HG02763 (cell line): Measurements from ENCODE around the gene ELF3.
A peak's percentile ranks its signal among the peaks of the same experiment; 100 is the strongest.
"Not testable (repeated sequence)": the region's sequence is repeated elsewhere in the genome, so short reads cannot be mapped to it uniquely, and the experiment has no call there.

Experiments
- ATAC-seq: cut with Tn5 transposase; IDR thresholded peaks from one replicate; pipeline ENCODE4 v1.9.1; 2021; ENCODE audit warnings: mild to moderate bottlenecking, moderate library complexity; ENCODE audit not compliant: unreplicated experiment

Gene ELF3

DNA sequence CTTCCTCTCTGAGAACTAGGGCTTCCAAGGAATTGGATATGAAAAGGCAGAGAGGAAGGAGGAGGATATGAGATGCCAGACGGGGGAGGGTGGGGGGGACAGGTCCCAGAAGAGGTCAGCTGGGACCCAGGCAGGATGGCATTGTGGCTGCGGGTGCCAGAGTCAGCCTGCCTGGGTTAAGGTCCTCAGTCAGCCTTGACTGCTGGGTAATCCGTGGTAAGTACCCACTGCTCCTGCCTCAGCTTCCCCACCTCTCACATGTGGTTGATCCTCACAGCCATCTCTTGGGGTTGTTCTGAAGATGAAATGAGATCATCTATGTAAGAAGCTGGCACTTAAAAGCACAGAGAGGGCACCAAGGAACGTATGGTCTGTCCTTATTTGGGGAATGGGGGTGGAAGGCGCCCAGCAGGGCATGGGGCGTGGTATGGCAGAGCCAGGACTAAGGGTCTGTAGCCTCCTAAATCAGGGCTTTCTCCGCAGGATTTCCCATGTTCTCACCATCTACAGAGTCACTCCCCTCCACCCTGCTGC lies 23.8 kb downstream of the ELF3 start:
- no peak for ATAC-seq

DNA sequence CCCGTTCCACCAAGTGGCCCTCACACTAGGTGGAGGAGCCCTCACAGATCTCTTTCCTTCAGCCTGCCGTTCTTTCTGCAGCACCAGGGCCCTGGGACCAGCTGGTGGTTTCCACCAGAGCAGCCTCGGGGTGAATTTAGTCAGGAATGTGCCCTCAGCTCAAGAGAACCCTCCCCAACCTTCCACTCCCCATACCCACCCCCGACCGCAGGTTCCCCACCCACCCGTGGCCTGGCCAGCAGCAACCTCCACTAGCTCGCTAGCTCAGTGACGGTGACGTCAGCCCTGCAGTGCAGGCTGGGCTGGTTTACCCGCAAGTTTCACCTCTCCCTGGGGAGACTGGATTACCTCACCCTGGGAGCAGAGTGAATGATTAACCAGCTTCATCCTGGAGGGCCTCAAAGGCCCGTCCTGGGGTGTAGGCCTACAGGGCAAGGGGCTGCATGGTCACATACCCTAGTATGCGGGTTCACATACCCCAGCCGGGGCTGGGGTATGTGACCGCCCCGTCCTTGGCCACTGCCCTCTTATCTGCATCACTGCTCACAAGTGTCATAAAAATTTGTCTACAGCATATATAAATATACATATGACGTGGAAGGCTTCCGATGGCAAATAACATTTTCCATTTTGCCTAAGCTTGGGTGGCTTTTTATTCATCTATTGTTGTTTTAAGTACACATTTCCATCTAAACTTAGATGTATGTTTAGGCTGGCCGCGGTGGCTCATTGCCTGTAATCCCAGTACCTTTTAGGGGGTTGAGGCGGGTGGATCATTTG lies 24.5 kb downstream of the ELF3 start:
- ATAC-seq = peak; percentile 68

DNA sequence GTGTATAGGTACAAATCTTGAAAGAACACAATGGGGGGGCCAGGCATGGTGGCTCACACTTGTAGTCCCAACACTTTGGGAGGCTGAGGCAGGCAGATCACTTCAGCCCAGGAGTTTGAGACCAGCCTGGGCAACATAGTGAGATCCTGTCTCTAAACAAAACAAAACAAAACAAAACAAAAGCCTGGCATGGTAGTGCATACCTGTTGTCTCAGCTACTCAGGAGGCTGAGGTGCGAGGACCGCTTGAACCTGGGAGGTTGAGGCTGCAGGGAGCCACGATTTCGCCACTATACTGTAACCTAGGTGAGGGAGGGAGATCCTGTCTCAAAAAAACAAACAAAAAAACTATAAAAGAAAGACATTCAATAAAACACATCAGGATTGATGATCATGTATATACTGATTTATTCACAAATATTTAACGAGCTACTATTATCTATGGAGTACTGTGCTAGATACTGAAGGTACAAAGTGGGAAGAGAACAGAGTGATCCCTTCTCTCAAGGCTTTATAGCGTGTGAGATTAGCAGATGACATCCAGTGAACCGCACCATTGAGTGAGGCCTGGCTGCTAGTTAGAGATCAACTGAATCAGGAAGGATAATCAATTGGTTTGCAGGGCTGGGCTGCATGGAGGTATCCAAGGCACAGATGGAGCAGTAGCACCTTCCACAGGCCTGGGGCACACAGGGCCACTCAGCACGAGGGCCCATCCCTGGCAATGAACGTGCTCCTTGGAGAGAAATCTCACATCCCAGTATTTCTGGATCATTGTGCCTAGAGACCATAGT lies 26.4 kb downstream of the ELF3 start:
- no peak for ATAC-seq

DNA sequence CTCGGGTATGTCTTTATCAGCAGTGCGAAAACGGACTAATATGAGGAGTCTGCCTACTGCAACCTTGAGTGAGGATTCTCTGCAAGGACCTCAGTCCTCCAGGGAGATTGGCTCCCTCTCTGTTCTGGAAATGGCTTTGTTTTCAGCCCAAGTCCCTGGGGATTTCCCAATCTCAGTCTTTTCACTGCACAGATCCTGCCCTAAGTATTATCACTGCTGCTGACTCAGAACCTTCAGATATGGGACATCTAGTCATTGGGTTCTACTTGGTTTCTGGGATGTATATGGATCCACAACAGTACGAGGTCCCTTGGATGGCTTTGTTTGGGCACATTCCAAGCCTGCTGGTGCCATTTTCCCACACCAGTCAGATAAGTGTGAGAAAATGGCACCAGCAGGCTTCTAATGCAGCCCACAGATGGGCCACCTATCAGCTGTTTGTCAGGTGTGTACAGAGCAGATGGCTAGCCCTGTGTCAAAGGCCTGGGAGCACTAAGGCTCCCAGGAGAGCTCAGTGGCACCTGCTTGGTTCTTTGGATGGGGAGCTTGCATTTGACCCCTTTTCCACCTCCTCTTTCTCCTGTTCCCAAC lies 27.4 kb downstream of the ELF3 start:
- no peak for ATAC-seq

DNA sequence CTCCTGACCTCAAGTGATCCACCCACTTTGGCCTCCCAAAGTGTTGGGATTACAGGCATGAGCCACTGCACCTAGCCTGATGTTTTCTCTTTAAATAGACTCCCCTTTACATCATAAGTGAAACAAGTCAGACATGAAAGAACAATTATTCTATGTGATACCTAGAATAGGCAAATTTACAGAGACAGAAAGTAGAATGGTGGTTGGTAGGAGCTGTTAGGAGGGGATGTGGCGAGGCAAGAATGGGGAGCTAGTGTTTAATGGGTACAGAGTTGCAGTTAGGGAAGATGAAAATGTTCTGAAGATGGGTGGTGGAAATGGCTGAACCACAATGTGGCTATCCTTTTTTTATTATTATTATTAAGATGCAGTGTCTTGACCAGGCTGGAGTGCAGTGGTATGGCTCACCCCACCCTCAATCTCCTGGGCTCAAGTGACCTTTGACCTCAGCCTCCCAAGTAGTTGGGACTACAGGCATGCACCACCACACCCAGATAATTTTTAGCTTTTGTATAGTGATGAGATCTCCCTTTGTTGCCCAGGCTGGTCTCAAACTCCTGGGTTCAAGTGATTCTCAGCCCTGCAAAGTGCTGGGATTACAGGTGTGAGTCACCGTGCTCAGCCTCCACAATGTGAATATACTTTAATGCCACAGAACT lies 28.4 kb downstream of the ELF3 start:
- no peak for ATAC-seq

DNA sequence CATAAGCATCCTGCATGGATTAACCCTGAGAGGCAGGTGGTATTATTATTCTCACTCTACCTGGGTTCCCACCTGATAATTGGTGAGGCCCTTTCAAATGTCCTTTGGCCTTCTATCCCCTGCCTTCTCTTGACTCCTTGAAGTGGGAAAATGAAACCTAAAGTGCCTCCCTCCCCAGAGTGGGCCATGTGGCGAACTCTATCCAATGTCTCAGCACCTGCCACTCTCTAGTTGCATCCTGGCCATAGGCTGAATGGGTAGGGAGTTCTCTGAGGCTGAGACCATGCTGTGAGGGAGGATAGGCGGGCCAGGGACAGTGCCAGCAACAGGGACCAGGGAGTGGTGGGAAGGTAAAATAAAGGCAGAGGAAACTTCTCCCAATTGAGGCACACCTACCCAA lies 35.3 kb downstream of the ELF3 start:
- no peak for ATAC-seq

DNA sequence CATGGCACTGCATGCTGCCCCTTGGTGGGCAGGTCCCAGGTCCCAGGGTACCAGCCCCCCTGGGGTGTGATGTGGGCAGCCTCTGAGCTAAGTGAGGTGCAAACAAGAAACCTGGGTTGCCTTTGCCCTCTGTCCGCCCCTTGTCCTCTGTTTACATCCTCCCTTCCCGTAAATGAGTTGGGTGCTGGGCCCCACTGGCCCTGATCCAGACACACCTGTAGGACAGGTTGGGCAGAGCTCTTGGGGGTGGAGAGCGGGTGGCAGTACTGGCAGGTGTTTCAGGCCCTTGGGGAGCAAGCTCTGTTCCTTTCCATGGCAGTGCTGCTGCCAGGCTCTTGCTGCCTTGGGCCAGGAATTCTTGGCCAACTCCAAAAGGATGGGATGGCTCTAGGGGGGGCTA lies 35.8 kb downstream of the ELF3 start:
- no peak for ATAC-seq

DNA sequence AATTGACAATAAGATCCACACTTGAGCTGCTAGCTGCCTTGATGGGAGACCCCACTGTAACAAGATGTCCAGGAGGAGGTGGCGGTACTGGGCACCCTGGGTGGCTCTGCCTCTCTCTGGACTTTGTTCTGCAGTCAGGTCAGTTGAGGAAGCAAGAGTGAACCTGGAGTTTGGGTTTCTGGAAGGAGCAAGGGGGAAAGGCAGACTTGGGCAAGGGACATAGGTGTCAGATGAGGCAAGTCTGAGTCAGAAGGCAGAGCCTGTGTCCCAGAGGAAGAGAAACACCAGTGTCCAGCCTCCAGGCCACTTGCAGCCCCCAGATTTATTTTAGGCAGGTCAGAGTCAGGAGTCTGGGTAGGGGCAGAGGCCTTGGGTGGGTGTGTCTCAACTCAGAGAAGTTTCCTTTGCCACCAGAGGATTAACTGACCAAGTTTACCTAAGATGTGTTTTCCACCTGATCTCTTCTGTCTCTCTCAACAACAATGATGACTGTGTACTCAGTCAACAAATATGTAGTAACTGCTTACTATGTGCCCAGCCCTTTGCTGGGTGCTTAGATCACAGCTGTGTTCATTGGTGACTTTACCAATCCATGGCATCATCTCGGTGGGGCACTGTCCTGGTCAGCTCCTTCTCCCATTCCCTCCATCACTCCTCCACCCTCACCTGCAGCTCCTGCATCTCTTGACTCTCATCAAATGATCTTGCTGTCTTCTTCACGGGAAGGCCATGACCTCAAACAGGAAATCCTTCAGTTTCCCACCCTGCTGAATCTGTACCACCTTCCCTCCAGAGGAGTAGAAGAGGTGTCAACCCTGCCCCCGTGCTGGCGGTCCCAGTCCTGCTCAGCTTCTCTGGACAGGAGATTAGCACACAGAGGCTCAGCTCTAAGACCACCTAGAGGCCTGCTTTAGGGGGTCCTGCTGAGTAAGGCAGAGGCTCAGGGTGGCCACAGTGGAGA lies 36.6 kb downstream of the ELF3 start:
- ATAC-seq = no peak

DNA sequence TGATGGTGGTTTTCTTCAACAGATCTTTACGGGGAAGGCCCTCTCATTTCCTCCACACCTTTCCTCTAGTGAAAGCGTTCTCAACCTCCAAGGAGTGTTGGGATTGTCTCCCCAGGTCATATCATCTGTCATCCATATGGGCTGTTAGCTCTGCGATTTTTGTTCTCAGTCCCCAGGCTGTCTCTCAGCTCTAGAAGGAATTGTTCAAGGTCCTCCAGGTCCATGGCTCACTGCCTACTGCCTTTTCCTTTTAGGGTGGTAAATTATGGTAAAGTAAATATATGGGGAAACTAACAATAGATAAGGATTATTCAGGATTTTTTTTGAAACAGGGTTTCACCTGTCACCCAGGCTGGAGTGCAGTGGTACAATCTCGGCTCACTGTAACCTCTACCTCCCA lies 37.6 kb downstream of the ELF3 start:
- ATAC-seq = no peak

DNA sequence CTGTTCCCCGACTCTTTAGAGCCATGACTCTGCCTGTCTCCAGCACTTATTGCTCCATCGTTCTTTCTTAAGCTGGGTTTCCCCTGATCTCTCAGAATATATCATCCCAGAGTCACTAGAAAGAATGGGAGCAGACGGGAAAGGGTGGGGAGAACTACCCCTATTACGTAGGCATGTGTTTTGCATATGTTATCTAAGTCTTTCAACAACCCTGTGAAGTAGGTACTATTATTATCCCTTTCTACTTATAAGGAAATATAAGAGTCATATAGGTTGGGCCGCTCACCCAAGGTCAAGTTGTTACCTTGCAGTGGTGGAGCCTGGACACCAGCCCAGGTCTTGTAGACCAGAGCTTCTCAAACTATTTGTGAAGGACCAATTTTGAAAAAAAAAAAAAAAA lies 38.7 kb downstream of the ELF3 start:
- no peak for ATAC-seq

DNA sequence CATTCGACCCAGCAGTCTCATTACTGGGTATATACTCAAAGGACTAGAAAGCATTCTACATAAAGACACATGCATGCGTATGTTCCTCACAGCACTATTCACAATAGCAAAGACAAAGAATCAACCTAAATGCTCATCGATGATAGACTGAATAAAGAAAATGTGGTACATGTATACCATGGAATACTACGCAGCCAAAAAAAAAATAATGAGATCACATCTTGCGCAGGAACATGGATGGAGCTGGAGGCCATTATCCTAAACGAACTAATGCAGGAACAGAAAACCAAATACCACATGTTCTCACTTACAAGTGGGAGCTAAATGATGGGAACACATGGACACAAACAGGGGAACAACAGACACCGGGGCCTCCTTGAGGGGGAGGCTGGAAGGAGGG lies 43.7 kb downstream of the ELF3 start:
- no peak for ATAC-seq

DNA sequence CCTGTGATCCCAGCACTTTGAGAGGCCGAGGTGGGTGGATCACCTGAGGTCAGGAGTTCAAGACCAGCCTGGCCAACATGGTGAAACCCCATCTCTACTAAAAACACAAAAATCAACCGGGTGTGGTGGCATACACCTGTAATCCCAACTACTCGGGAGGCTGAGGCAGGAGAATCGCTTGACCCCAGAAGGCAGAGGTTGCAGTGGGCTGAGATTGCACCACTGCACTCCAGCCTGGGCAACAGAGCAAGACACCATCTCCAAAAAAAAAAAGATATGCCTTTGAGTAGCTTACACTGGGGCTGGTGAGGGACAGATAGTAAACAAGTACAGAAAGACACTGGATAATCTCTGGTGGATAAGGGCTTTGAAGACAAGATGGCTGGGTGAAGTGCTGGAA lies 44.3 kb downstream of the ELF3 start:
- ATAC-seq = not testable (repeated sequence)

DNA sequence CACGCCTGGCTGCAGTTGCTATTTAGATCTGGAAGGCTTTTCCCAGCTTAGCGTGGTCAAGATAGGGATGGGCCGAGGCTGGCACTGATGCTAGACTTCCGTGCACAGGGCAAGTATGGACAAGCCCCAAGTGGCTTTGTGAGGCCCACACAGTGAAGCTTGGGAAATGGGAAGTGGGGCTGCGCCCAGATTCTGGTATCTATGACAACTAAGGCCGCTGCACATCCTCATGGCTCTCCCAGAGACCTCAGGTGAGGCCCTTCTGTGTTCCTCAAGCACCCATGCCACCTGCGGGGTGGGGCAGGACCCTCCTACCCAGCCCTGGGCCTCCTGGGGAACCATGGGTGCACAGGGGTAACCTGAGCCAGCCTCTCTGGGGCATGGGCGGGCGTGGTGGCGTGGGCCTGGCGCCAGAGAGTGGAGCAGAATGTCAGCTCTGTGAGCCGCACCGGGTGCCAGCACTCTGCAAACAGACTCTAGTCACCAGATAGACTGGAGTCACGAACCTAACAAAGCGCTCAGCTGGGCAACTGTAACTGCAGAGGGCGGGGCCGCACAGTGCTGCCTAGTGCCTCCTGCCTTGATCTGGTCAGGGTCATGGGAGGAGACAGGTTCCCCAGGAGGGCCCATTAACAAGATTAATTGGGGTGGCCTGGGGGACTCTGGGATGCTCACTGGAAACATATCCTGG lies 46.4 kb downstream of the ELF3 start:
- ATAC-seq = no peak

DNA sequence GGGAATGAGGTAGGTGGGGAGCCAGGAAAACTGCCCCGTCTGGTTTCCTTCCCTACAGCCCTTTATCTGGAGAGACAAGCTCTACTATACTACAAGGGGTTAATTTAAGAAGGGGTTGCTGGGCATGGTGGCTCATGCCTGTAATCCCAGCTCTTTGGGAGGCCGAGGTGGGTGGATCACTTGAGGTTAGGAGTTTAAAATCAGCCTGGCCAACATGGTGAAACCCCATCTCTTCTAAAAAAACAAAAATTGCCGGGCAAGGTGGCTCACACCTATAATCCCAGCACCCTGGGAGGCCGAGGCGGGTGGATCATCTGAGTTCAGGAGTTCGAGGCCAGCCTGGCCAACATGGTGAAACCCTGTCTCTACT lies 46.9 kb downstream of the ELF3 start:
- not testable (repeated sequence) for ATAC-seq

DNA sequence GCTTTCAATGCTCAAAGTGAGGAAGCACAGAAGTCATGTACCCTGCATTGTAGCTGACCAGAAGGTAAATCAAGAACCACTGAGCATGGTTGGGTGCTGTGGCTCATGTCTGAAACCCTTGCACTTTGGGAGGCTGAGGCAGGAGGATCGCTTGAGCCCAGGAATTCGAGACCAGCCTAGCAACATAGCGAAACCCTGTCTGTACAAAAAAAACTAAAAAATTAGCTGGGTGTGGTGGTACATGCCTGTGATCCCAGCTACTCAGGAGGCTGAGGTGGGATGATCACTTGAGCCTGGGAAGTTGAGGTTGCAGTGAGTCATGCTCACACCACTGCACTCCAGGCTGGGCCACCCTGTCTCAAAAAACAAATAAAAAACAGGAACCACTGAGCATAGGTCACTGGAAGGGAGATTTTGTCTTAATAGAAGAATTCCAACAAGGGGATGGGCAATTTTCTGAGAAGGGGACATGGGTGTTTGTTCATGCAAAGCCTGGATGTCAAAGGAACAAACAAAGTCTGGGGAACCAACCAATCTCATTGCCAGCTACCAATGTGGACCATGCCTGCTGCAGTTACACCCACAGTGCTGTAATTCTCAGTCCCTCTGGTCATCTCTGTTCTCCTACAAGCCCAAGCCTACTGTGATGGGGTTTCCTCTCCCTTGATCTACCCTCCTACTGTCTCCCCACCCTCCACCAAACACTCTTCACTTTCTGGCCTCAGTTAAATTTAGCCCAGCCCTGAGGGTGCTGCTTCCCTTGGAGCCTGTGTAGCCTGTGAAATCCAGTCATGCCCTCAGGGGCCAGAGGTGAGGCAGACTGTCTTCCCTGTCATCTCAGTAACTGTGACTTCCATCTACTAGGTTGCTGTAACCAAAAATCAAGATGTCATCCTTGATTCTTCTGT lies 47.9 kb downstream of the ELF3 start:
- no peak for ATAC-seq

DNA sequence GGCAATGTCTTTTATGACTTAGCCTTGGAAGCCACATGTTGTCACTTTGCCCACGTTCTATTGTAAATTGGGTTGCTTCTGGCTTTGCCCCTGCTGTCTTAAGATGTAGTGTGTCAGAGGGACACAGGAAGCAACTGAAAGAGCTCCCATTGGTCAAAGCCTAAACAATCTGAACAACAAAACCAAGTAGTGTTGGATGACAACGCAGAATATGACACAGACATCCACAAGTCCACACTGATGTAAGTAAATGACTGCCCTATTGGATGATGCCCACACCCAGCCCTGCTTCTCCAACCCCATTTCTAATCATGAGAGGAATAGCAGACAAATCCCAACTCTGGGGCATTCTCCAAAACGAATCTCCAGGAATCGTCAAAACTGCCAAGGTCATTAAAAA lies 50.7 kb downstream of the ELF3 start:
- ATAC-seq = no peak

DNA sequence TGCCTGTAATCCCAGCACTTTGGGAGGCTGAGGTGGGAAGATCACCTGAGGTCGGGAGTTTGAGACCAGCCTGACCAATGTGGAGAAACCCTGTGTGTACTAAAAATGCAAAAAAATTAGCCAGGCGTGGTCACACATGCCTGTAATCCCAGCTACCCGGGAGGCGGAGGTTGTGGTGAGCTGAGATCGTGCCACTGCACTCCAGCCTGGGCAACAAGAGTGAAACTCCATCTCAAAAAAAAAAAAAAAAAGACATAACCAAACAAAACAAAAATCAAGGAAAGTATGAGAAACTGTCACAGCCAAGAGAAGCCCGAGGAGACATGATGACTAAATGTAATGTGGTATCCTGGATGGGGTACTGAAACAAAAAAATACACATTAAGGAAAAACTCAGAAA lies 51.4 kb downstream of the ELF3 start:
- ATAC-seq = not testable (repeated sequence)

DNA sequence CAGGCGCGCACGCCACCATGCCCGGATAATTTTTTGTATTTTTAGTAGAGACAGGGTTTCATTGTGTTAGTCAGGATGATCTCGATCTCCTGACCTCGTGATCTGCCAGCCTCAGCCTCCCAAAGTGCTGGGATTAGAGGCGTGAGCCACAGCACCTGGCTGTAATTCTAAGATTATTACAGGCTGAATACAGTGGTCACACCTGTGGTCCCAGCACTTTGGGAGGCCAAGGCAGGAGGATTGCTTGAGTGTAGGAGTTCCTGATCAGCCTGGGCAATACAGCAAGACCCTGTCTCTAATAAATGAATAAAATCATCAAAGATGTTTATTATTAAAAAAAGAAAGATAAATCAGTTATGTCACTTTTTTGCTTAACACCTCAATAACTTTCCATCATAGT lies 52.2 kb downstream of the ELF3 start:
- not testable (repeated sequence) for ATAC-seq

DNA sequence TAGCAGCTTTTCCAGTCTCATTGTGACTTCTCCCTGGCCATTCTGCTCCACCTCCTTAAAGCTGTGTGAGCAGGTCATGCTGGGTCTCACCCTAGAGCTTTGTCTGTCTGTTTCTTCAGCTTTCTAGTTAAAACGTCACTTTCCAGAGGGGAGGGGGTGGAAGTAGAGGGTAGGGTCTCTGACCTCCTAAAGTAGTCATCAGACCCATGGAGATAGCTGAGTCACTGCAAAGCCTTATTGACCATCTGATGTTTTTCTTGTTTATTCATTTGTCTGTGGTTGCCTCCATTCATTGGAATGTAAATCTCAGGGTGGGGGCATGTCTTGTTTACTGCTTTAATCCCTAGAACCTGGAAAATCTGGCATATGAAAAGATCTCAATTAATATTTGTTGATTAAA lies 52.7 kb downstream of the ELF3 start:
- no peak for ATAC-seq
